NCI-H2196 (cell line): ENCODE measurements around the gene RWDD4.
"Not testable (repeated sequence)": the region's sequence is repeated elsewhere in the genome, so short reads cannot be mapped to it uniquely, and the experiment has no call there.

Experiments used
- DNase-seq: peaks from one replicate; lab custom pipeline; 2025; ENCODE audit not compliant: unreplicated experiment; lab: John Stamatoyannopoulos, UW

RWDD4 gene

GRCh38 chr4:183636503-183636902 is 22.5 kb downstream of the RWDD4 start:
- DNase-seq = no peak

GRCh38 chr4:183635741-183636140 is 23.2 kb downstream of the RWDD4 start:
- DNase-seq = no peak

- DNase-seq = no peak
Measured at GRCh38 chr4:183635321-183635720, 23.7 kb downstream of the RWDD4 start.

GRCh38 chr4:183633476-183634400 is 25.2 kb downstream of the RWDD4 start:
- DNase-seq = no peak

DNA sequence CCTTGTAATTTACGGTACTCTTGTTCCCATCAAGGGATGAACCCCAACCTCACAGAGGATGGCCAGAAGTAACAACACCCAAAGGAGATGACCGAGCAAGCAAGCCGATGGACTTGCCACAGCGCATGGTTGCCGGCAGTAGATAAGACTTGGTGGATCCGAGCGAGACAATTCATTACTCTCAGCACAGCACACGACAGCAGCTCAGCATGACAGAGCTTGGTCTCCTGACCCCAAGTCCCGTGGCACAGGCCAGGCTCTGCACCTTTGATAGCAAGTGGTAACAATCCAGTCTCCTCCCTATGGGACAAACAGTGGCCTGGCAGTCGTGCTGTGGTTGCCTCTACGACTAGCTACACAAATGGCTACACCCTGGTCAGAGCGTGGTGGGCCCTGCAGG is 26.3 kb downstream of the RWDD4 start:
- DNase-seq = no peak

GRCh38 chr4:183631577-183632198 is 27.3 kb downstream of the RWDD4 start:
- no peak for DNase-seq

GRCh38 chr4:183627979-183628588 is 30.9 kb downstream of the RWDD4 start:
- no peak for DNase-seq

GRCh38 chr4:183627286-183627685 is 31.7 kb downstream of the RWDD4 start:
- DNase-seq = not testable (repeated sequence)

- no peak for DNase-seq
Measured at GRCh38 chr4:183626168-183626567, 32.8 kb downstream of the RWDD4 start.

- no peak for DNase-seq
Measured at GRCh38 chr4:183624548-183624947, 34.4 kb downstream of the RWDD4 start.

GRCh38 chr4:183621875-183622274 is 37.1 kb downstream of the RWDD4 start:
- no peak for DNase-seq

GRCh38 chr4:183620421-183620820 is 38.6 kb downstream of the RWDD4 start:
- no peak for DNase-seq

DNA sequence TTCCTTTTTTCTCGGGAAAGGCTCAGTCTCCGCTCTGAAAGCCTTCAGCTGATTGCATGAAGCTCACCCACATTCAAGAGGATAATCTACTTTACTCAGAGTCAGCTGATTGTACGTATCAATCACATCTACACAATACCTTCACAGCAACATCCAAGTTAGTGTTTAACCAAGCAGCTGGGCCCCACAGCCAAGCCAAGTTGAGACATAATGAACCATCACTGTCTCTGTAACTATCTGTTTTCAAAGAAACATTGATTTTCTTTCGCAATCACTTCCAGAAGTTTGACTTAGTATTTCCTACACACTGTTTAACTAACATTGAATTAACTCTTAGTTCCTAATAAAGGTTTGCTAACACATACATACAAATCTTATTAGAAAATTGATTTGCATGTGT is 40.3 kb downstream of the RWDD4 start:
- DNase-seq = no peak

DNA sequence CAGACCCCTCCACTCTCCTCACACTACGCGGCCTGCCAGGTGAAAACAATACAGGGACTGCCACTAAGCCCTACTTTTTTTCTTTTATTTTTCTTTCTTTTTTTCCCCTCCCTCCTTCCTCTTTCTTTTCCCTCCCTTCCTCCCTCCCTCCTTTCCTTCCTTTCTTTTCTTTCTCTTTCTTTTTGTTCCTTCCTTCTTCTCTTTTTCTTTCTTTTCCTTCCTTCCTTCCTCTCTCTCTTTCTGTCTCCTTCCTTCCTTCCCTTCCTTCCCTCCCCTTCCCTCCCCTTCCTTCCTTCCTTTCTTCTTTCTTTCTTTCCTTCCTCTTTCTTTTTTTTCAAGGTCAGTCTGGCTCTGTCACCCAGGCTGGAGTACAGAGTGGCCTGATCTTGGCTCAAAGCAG is 41.9 kb downstream of the RWDD4 start:
- DNase-seq = no peak

DNA sequence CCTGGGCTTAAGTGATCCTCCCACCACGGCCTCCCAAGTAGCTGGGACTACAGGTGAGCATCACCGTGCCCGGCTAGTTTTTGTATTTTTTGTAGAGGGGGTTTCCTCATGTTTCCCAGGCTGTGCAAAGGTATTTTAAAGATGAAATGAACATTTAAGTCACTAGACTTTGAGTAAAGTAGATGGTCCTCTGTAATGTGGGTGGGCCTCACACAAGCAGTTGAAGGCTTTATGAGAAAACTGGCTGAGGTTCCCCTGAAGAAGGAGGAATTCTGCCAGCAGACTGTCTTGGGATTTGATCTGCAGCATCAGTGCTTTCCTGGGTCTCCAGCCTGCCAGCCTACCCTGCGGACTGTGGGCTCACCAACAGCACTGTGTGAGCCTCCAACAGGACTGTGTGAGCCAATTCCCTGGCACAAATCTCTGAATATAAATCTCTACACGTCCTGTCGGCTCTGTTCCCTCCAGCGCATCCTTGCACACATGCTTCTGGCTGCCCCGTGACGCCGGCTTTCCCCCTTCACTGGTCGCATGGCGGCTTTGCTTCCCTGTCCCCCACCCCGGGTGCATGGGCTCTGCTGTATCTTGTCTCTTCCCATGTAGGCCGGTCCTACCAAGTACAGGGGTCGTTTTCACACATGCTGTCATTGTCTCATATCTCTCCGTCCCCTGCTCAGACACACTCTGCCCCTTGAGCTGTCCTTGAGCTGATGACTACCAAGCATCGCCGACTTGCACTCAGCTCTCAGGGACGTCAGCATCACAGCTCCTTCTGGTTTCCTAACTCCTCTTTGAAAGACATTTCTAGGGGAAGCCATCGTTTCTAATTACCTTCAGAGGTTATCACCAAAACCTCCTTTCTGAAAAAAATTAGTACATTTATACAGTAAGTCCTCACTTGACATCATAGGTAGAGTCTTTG is 46.4 kb downstream of the RWDD4 start:
- no peak for DNase-seq

DNA sequence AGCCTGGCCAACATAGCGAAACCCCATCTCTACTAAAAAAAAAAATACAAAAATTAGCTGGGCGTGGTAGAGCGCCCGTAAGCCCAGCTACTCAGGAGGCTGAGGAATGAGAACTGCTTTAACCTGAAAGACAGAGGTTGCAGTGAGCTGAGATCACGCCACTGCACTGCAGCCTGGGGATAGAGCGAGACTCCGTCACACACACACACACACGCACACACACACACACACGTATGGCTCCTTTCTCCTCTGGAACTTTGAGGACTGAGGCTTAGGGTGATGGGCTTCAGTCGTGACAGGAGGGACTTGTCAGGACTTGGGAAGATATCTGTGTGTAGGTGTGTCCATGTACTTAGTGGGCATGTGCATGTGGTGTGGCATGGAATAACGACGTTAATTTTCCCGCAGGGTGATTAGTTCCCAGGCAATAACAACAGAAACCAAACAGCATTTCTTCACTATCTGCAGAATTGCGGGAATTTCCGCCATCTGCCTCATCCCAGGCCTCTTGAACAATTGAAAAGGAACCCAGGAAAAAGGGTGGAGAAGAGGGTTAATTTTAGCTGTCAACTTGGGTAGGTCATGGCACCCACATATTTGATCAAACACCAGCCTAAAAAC is 47.7 kb downstream of the RWDD4 start:
- no peak for DNase-seq

DNA sequence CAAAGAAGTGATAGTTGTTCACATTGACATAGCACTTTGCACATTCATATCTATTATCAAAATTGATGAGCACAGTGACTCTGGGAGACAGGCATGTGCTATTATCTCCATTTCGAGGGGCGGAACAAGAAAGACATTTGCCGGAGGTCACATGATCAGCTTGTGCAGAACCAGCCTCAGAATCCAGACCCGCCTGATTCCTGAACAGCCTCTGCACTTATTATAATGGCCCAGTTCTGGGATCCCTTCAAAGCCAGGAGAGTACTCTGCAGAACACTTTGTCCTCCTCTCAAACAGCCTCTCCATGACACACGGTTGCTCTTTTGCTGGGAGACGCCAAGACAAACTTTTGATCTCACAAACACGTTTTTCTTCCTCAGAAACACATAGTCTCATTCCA is 48.4 kb downstream of the RWDD4 start:
- DNase-seq = no peak

- DNase-seq = no peak
Measured at GRCh38 chr4:183610033-183610432, 49.0 kb downstream of the RWDD4 start.

DNA sequence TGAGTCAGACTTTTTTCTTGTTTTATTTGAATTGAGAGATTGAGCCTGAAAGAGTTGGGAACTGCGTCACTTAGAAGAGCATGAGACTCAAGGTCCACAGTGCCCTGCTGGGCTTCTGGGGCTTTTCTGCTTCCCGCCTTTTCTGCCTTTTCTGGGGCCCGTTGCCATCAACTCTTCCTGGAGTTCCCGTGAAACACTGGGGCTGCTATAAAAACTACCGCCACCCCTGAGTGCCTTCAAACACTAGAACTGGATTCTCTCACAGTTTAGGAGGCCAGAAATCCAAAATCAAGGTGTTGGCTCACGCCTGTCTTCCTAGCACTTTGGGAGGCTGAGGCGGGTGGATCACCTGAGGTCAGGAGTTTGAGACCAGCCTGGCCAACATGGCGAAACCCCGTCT is 49.8 kb downstream of the RWDD4 start:
- no peak for DNase-seq

DNA sequence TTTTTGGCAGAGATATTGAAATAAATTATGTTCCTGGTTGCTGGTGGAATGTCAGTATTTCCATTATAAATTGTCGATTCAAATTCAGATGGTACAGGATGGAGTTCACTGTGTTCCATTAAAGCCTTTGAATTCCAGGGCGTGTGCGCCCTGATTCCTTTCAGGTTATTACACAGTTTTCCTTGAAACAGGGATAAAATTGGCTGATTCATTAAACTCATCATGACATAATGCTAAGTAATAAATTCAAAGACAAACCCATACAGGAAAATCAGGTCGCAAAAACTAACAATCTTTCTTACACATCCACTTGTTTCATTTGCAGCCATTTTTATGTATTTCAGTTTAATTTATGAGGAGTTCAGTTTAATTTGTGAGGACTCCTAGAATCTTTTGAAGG is 51.1 kb downstream of the RWDD4 start:
- DNase-seq = no peak
